Natural killer cell (primary cell): ENCODE results near the gene ORM1. TPM values are rescaled to one million over a fixed set of nuclear protein-coding genes. Genes with fewer than 3 reads are reported as not detected.

Source experiments
- ATAC-seq, 3 donors: fragments of 150-1000 bp in 2 of 3; fragments of 200-7000 bp in 1 of 3; cut with Tn5 transposase; 1 replicate in 1 of 3; 2 replicates in 2 of 3; pipeline ENCODE4 v1.10.0; 2021; ENCODE audit warnings: mild to moderate bottlenecking in 2 of 3, moderate library complexity in 2 of 3
- DNase-seq, 2 donors: peaks; one replicate each; pipeline versions ENCODE4 v3.0.0 to v3.0.0-alpha.2; 2013 to 2021; ENCODE audit warnings: mixed read lengths in 1 of 2
- H3K27ac ChIP-seq: one replicate; pipeline ENCODE4 v1.5.1; 2013; ENCODE audit warnings: mild to moderate bottlenecking, low read length
- H3K27me3 ChIP-seq: one replicate; pipeline ENCODE4 v1.6.1; 2013; ENCODE audit warnings: low read length; ENCODE audit not compliant: control insufficient read depth, insufficient read depth
- H3K36me3 ChIP-seq: one replicate; pipeline ENCODE4 v1.6.1; 2013; ENCODE audit warnings: low read length; ENCODE audit not compliant: control insufficient read depth, insufficient read depth
- H3K4me1 ChIP-seq: one replicate; pipeline ENCODE4 v1.6.1; 2013; ENCODE audit warnings: low read length; ENCODE audit not compliant: control insufficient read depth, insufficient read depth
- H3K4me3 ChIP-seq: one replicate; pipeline ENCODE4 v1.5.1; 2013; ENCODE audit warnings: low read length
- H3K9me3 ChIP-seq: one replicate; pipeline ENCODE4 v1.6.1; 2013; ENCODE audit warnings: low read length; ENCODE audit not compliant: control insufficient read depth, insufficient read depth
- H3K27ac Mint-ChIP-seq, 2 donors: one replicate each; pipeline ENCODE4 v1.8.0; 2022; ENCODE audit warnings: mild to moderate bottlenecking in 2 of 2, mixed read lengths in 2 of 2, moderate library complexity in 1 of 2
- H3K27me3 Mint-ChIP-seq, 2 donors: one replicate each; pipeline ENCODE4 v1.8.0; 2022; ENCODE audit warnings: low read depth in 2 of 2, mixed read lengths in 2 of 2
- H3K36me3 Mint-ChIP-seq: one replicate; pipeline ENCODE4 v1.8.0; 2022; ENCODE audit warnings: mixed read lengths
- H3K4me1 Mint-ChIP-seq, 2 donors: one replicate each; pipeline ENCODE4 v1.8.0; 2022; ENCODE audit warnings: mixed read lengths in 2 of 2
- H3K4me3 Mint-ChIP-seq: one replicate; pipeline ENCODE4 v1.8.0; 2022; ENCODE audit warnings: mild to moderate bottlenecking, moderate library complexity, mixed read lengths
- H3K9me3 Mint-ChIP-seq, 2 donors: one replicate each; pipeline ENCODE4 v1.8.0; 2022; ENCODE audit warnings: mixed read lengths in 2 of 2
- CTCF ChIP-seq: fragments of 200-600 bp; IDR thresholded peaks from one replicate; pipeline ENCODE4 v1.8.0; 2022; ENCODE audit warnings: antibody characterized with exemption
- WGBS: methylation state at CpG from one replicate; pipeline ENCODE4 v1.1.7; 2013; ENCODE audit warnings: missing lambda C conversion rate; ENCODE audit not compliant: insufficient coverage; 5-methylcytosine and 5-hydroxymethylcytosine counted together
- intact Hi-C: fragments of 100-400 bp; cut with micrococcal nuclease; formaldehyde crosslinking; loops from one replicate; pipeline ENCODE4 v1.14.2; 2022
- total RNA-seq, 4 donors: library from RNA; stranded (reverse); fragments of 120-200 nt in 1 of 4; gene quantifications; one replicate each; pipeline versions ENCODE4 v1.2.3 to v1.2.4, GENCODE V29; 2013 to 2022

ORM1 gene
- total RNA-seq, 3 donors from 2014 or later (not counting 1 experiment from before 2014, with no cell fraction given): 1.00 TPM; not detected in 2

DNA sequence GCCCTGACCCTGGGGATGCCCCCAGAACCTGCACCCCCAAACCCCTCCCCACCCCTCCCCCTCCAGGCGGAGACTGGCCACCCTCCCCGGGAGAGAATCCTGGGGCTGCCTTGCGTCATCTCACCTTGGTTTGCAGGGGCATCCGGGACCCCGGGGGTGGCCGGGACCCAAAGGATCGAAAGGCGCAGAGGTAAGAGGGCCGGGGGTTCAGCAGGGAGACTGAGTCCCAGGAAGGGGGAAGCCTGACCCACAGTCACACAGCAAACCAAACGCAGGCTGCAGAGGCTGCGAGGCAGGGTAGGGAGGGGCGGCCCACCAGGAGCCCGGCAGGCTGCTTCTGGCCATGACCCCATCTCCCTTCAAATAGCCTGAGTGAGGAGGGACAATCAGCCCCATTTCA, 33.8 kb upstream of the ORM1 start:
- Histone ChIP-seq H3K9me3 (no peaks in the 10 kb centered on the region), H3K4me3 (no peak overlapping the region), H3K27ac (no peak overlapping the region), H3K4me1 (peaks cover 3% of the 10 kb centered on the region), H3K36me3 (no peaks in the 10 kb centered on the region), H3K27me3 (no peaks in the 10 kb centered on the region)
- intact Hi-C loops: no loop called here
- ATAC-seq (no peak), DNase-seq (no peak)
- Mint-ChIP-seq H3K4me3 (no peak overlapping the region), H3K36me3 (peaks cover 5% of the 10 kb centered on the region), H3K27ac (no peak overlapping the region), H3K27me3 (peaks cover 16 to 22% of the 10 kb centered on the region in 2 donors), H3K4me1 (peaks cover 0 to 5% of the 10 kb centered on the region in 2 donors), H3K9me3 (no peaks in the 10 kb centered on the region)
- WGBS: 89% methylated on average over 11 of the region's 13 CpGs
- TF ChIP-seq CTCF: no peak

- ATAC-seq (no peak), DNase-seq (no peak)
- H3K36me3 ChIP-seq: no peaks in the 10 kb centered on the region
- peaks cover 3% of the 10 kb centered on the region for H3K4me1 ChIP-seq
- H3K9me3 Mint-ChIP-seq: no peaks in the 10 kb centered on the region
- no peak for TF ChIP-seq CTCF
- H3K27me3 ChIP-seq: no peaks in the 10 kb centered on the region
- peaks cover 11% of the 10 kb centered on the region for H3K36me3 Mint-ChIP-seq
- H3K27me3 Mint-ChIP-seq: peaks cover 16 to 27% of the 10 kb centered on the region in 2 donors
- H3K27ac Mint-ChIP-seq: no peak overlapping the region
- no peak overlapping the region for H3K27ac ChIP-seq
- no peaks in the 10 kb centered on the region for H3K9me3 ChIP-seq
- H3K4me3 Mint-ChIP-seq: no peak overlapping the region
- intact Hi-C loops: loop anchor here (2.0 to 5.0 kb wide), 2 partner anchors 135 to 183 kb away; partner anchors contain the start of gene COL27A1
- WGBS: 84% methylated on average over 13 of the region's 13 CpGs
- H3K4me1 Mint-ChIP-seq: peaks cover 0 to 5% of the 10 kb centered on the region in 2 donors
- H3K4me3 ChIP-seq: no peak overlapping the region
Measured at GRCh38 chr9:114289571-114290481, 33.1 kb upstream of the ORM1 start.

- Histone ChIP-seq H3K9me3 (peaks cover 1% of the 10 kb centered on the region), H3K4me3 (no peak overlapping the region), H3K27ac (no peak overlapping the region), H3K27me3 (no peaks in the 10 kb centered on the region), H3K4me1 (peaks cover 3% of the 10 kb centered on the region), H3K36me3 (no peaks in the 10 kb centered on the region)
- DNase-seq: no peak
- peak in 1 of 3 donors; percentile 33 for ATAC-seq
- intact Hi-C loops: loop anchor here (2.0 to 5.0 kb wide), 2 partner anchors 136 to 183 kb away; partner anchors contain the start of gene COL27A1
- H3K9me3 Mint-ChIP-seq: peaks cover 0 to 4% of the 10 kb centered on the region in 2 donors
- no peak overlapping the region for H3K27ac Mint-ChIP-seq
- H3K36me3 Mint-ChIP-seq: peaks cover 16% of the 10 kb centered on the region
- TF ChIP-seq CTCF: no peak
- peaks cover 20 to 32% of the 10 kb centered on the region in 2 donors for H3K27me3 Mint-ChIP-seq
- no peak overlapping the region for H3K4me3 Mint-ChIP-seq
- H3K4me1 Mint-ChIP-seq: peaks cover 0 to 5% of the 10 kb centered on the region in 2 donors
- WGBS: 68% methylated on average over 7 of the region's 7 CpGs
Measured at GRCh38 chr9:114290561-114290986, 32.3 kb upstream of the ORM1 start.
